HEK293 (cell line): Measurements from ENCODE around the gene PLK4.
A peak's percentile ranks its signal among the peaks of the same experiment; 100 is the strongest.

Experiments
- CTCF ChIA-PET: fragments of 350-600 bp; formaldehyde crosslinking; extraction: SDS; loops from one replicate; lab custom pipeline; 2021; ENCODE audit warnings: antibody characterized with exemption; lab: Yijun Ruan, JAX
- POLR2A ChIA-PET: fragments of 300-600 bp; formaldehyde crosslinking; extraction: SDS; loops from one replicate; lab custom pipeline; 2020; ENCODE audit warnings: antibody characterized with exemption, inconsistent platforms; lab: Yijun Ruan, JAX
- H3K27ac ChIP-seq: fragments of 200-500 bp; sonication (Bioruptor generic); 2 replicates; pipeline ENCODE4 v1.5.1; 2014; ENCODE audit warnings: low read depth, low read length, control low read depth, inconsistent platforms; ENCODE audit errors: extremely low read depth
- H3K36me3 ChIP-seq, 2 experiments: fragments of 200-500 bp in 1 of 2; sonication (Bioruptor generic) in 1 of 2; 1 replicate in 1 of 2; 2 replicates in 1 of 2; pipeline ENCODE4 v1.5.1; 2014 to 2017; ENCODE audit warnings: inconsistent platforms in 2 of 2, low read length in 2 of 2; ENCODE audit not compliant: control insufficient read depth in 2 of 2, insufficient read depth in 1 of 2
- H3K4me1 ChIP-seq: fragments of 200-500 bp; sonication (Bioruptor generic); 2 replicates; pipeline ENCODE4 v1.5.1; 2014; ENCODE audit warnings: mild to moderate bottlenecking, low read length, inconsistent platforms; ENCODE audit not compliant: control insufficient read depth, insufficient read depth
- H3K4me3 ChIP-seq: 2 replicates; pipeline ENCODE4 v1.5.1; 2011; ENCODE audit warnings: low read depth, mild to moderate bottlenecking, control low read depth, low read length, moderate library complexity
- H3K9me3 ChIP-seq: fragments of 200-500 bp; sonication (Bioruptor generic); 2 replicates; pipeline ENCODE4 v1.5.1; 2014; ENCODE audit warnings: low read depth, low read length, inconsistent platforms; ENCODE audit not compliant: control insufficient read depth, insufficient read depth
- FEZF1 ChIP-seq: fragments of 450-650 bp; formaldehyde crosslinking; IDR thresholded peaks from 2 replicates; pipeline ENCODE4 v1.5.1; 2016; ENCODE audit warnings: missing biosample characterization, missing genetic modification characterization
- GFI1B ChIP-seq: fragments of 450-650 bp; formaldehyde crosslinking; IDR thresholded peaks from 2 replicates; pipeline ENCODE4 v1.5.1; 2016; ENCODE audit warnings: missing biosample characterization, missing genetic modification characterization
- HOXC10 ChIP-seq: sonication (generic); formaldehyde crosslinking; IDR thresholded peaks from 2 replicates; pipeline ENCODE4 v1.8.1; 2023; ENCODE audit warnings: mild to moderate bottlenecking, missing genetic modification reagents
- KLF7 ChIP-seq: fragments of 450-650 bp; formaldehyde crosslinking; IDR thresholded peaks from 2 replicates; pipeline ENCODE4 v1.5.1; 2016; ENCODE audit warnings: missing biosample characterization, missing genetic modification characterization, borderline replicate concordance
- KLF9 ChIP-seq: fragments of 450-650 bp; formaldehyde crosslinking; IDR thresholded peaks from 2 replicates; pipeline ENCODE4 v1.5.1; 2016; ENCODE audit warnings: missing biosample characterization, missing genetic modification characterization, low read depth
- OSR2 ChIP-seq: fragments of 450-650 bp; formaldehyde crosslinking; IDR thresholded peaks from 2 replicates; pipeline ENCODE4 v1.5.1; 2016; ENCODE audit warnings: missing biosample characterization, missing genetic modification characterization
- PRDM1 ChIP-seq: fragments of 450-650 bp; formaldehyde crosslinking; IDR thresholded peaks from 2 replicates; pipeline ENCODE4; 2016; ENCODE audit warnings: missing biosample characterization, missing genetic modification characterization
- REPIN1 ChIP-seq: fragments of 450-650 bp; formaldehyde crosslinking; IDR thresholded peaks from 2 replicates; pipeline ENCODE4 v1.5.1; 2017; ENCODE audit warnings: missing biosample characterization, missing genetic modification characterization, low read depth
- ZBTB7A ChIP-seq: fragments of 450-650 bp; formaldehyde crosslinking; IDR thresholded peaks from 2 replicates; pipeline ENCODE4 v1.5.1; 2016; ENCODE audit warnings: low read depth, missing biosample characterization, missing genetic modification characterization
- ZFP3 ChIP-seq: fragments of 450-650 bp; formaldehyde crosslinking; IDR thresholded peaks from 2 replicates; pipeline ENCODE4 v1.5.1; 2016; ENCODE audit warnings: low read depth, missing biosample characterization, missing genetic modification characterization
- ZNF121 ChIP-seq: fragments of 450-650 bp; formaldehyde crosslinking; IDR thresholded peaks from 2 replicates; pipeline ENCODE4 v1.5.1; 2016; ENCODE audit warnings: missing biosample characterization, missing genetic modification characterization
- ZNF146 ChIP-seq: fragments of 450-650 bp; formaldehyde crosslinking; IDR thresholded peaks from 2 replicates; pipeline ENCODE4 v1.5.1; 2016; ENCODE audit warnings: missing biosample characterization, missing genetic modification characterization
- ZNF157 ChIP-seq: fragments of 450-650 bp; formaldehyde crosslinking; IDR thresholded peaks from 2 replicates; pipeline ENCODE4 v1.5.1; 2016; ENCODE audit warnings: missing biosample characterization, missing genetic modification characterization
- ZNF24 ChIP-seq: fragments of 450-650 bp; formaldehyde crosslinking; IDR thresholded peaks from 2 replicates; pipeline ENCODE4 v1.5.1; 2016; ENCODE audit warnings: missing biosample characterization, missing genetic modification characterization
- ZNF292 ChIP-seq: fragments of 450-650 bp; formaldehyde crosslinking; IDR thresholded peaks from 2 replicates; pipeline ENCODE4 v1.5.1; 2016; ENCODE audit warnings: low read depth, missing biosample characterization, missing genetic modification characterization, borderline replicate concordance
- ZNF354C ChIP-seq: fragments of 450-650 bp; formaldehyde crosslinking; IDR thresholded peaks from 2 replicates; pipeline ENCODE4 v1.5.1; 2016; ENCODE audit warnings: missing biosample characterization, missing genetic modification characterization, low read depth, borderline replicate concordance
- ZNF416 ChIP-seq: fragments of 450-650 bp; formaldehyde crosslinking; IDR thresholded peaks from 2 replicates; pipeline ENCODE4 v1.5.1; 2016; ENCODE audit warnings: missing biosample characterization, missing genetic modification characterization
- ZNF521 ChIP-seq: fragments of 450-650 bp; formaldehyde crosslinking; IDR thresholded peaks from 2 replicates; pipeline ENCODE4 v1.5.1; 2017; ENCODE audit warnings: missing biosample characterization, mild to moderate bottlenecking, missing genetic modification characterization
- ZNF555 ChIP-seq: fragments of 450-650 bp; formaldehyde crosslinking; conservative IDR thresholded peaks from 2 replicates; pipeline ENCODE4 v1.5.1; 2017; ENCODE audit warnings: missing biosample characterization, mild to moderate bottlenecking, missing genetic modification characterization, inconsistent platforms
- ZNF600 ChIP-seq: fragments of 450-650 bp; formaldehyde crosslinking; IDR thresholded peaks from 2 replicates; pipeline ENCODE4 v1.5.1; 2016; ENCODE audit warnings: missing biosample characterization, missing genetic modification characterization
- ZNF624 ChIP-seq: fragments of 450-650 bp; formaldehyde crosslinking; IDR thresholded peaks from 2 replicates; pipeline ENCODE4 v1.5.1; 2017; ENCODE audit warnings: missing biosample characterization, missing genetic modification characterization
- ZSCAN23 ChIP-seq: fragments of 450-650 bp; formaldehyde crosslinking; IDR thresholded peaks from 2 replicates; pipeline ENCODE4 v1.5.1; 2016; ENCODE audit warnings: missing biosample characterization, missing genetic modification characterization
- TF ChIP-seq, protein P1 (sequence below): fragments of 450-650 bp; formaldehyde crosslinking; conservative IDR thresholded peaks from 2 replicates; pipeline ENCODE4 v1.5.1; 2016; ENCODE audit warnings: low read depth, missing biosample characterization, missing genetic modification characterization

PLK4 gene

DNA sequence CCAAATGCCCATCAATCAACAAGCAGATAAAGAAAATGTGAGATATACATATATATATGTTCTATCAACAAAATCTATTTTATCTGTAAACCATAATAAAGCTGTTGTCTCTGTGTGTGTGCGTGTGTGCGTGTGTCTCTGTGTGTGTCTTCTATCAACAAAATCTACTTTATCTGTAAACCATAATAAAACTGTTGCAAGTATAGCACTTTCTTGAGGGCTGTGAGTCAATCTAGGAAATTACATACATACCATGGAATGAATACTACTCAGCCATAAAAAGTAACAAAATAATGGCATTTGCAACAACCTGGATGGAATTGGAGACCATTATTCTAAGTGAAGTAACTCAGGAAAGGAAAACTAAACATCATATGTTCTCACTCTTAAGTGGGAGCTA lies 12.5 kb upstream of the PLK4 start:
- Histone ChIP-seq H3K27ac (no peak overlapping the region), H3K9me3 (no peaks in the 10 kb centered on the region), H3K36me3 (no peaks in the 10 kb centered on the region)
- CTCF ChIA-PET: no interaction called here
- TF ChIP-seq ZBTB7A (tag by site-specific recombination): no peak
- peak; percentile 33; the same call in 1 of the 2 replicates for TF ChIP-seq ZNF146 (tag by site-specific recombination)
- TF ChIP-seq, all 188 proteins: peak for 1
- Histone ChIP-seq H3K4me1 (no peaks in the 10 kb centered on the region), H3K4me3 (no peak overlapping the region)
- POLR2A ChIA-PET: no interaction called here

DNA sequence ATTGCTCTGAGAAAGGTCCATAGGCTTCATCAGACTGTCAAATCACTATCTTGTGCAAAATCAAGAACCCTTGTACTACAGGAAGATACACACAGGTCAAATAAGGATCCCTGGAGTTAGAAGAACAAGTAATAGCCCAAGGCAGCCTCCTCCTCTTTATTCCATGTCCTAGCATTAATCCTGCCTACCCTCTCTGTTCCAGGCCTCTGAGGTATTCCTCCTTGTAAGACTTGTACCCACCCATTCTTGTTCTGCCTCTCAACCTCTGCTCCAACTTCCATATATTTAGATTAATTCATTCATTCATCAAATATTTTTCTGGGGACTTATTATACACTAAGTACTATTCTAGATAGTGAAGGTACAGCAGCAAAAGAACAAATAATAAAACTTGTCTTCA lies 10.4 kb upstream of the PLK4 start:
- Histone ChIP-seq H3K4me3 (no peak overlapping the region), H3K4me1 (no peaks in the 10 kb centered on the region)
- TF ChIP-seq OSR2: no peak
- no peak for TF ChIP-seq KLF7
- no peak for TF ChIP-seq ZNF292 (tag by site-specific recombination)
- TF ChIP-seq ZNF121 (tag by site-specific recombination): no peak
- TF ChIP-seq ZNF624: no peak
- no peak for TF ChIP-seq REPIN1 (tag by site-specific recombination)
- TF ChIP-seq, all 188 proteins: peak for 0
- H3K27ac ChIP-seq: no peak overlapping the region
- no peaks in the 10 kb centered on the region for H3K36me3 ChIP-seq
- ChIA-PET POLR2A (no interaction called here), CTCF (interaction anchor here (0.8 to 1.0 kb wide), 2 partner anchors 11 to 23 kb away, joined by 3 to 5 read pairs; partner anchors contain the start of gene PLK4)
- H3K9me3 ChIP-seq: no peaks in the 10 kb centered on the region

DNA sequence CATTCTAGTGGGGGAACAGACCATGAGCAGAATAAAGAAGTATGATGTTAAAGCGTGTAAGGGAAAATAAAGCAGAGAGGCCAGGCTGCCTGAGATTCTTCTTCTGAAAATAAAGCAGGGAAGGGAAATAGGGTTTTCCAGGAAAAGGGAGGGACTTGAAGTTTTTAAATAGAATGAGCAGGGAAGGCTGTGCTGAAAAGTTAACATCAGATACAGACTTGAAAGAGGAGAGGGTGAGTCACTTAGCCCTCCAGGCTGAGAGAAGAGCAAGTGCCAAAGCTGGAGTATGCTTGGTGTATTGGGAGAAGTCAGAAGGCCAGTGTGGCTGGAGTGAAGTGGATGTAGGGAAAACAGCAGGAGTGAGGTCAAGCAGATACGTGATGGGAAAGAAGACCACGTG lies 10.0 kb upstream of the PLK4 start:
- ChIA-PET CTCF (interaction anchor here (0.8 kb wide), 1 partner anchor 24 kb away, joined by 5 read pairs; no protein-coding TSS in a partner anchor), POLR2A (no interaction called here)
- TF ChIP-seq ZNF416 (no peak), ZNF600 (tag by site-specific recombination) (0 out of 2 replicates have a peak, but pooled peaks have one; percentile 33), ZNF157 (no peak), FEZF1 (tag by site-specific recombination) (peak; percentile 66), PRDM1 (tag by site-specific recombination) (peak; percentile 42)
- H3K4me3 ChIP-seq: no peak overlapping the region
- no peak overlapping the region for H3K27ac ChIP-seq
- H3K36me3 ChIP-seq: peaks cover 0 to under 1% of the 10 kb centered on the region in 2 experiments; a peak in 1 of 3 replicates
- no peaks in the 10 kb centered on the region for H3K9me3 ChIP-seq
- H3K4me1 ChIP-seq: no peaks in the 10 kb centered on the region

DNA sequence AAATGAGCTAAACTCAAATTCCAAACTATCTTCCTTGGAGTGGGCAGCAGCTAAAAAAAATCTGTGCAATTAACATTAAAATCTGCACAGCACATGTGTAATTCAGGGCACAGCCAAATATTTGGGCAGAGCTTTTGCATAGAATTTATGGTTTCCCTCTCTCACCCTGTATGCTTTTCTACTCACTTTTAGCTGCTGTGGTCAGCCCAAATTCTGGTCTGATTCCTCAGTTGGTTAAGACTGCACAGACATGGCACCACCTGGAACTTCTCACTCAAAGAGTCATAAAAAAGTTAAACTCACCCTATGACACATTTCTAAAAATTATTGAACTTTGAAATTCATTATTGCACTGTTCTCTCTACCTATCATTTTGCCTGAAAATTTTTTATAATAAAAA lies 4.9 kb upstream of the PLK4 start:
- no peaks in the 10 kb centered on the region; the same call in 1 of the 2 replicates for H3K4me1 ChIP-seq
- TF ChIP-seq, protein P1, sequence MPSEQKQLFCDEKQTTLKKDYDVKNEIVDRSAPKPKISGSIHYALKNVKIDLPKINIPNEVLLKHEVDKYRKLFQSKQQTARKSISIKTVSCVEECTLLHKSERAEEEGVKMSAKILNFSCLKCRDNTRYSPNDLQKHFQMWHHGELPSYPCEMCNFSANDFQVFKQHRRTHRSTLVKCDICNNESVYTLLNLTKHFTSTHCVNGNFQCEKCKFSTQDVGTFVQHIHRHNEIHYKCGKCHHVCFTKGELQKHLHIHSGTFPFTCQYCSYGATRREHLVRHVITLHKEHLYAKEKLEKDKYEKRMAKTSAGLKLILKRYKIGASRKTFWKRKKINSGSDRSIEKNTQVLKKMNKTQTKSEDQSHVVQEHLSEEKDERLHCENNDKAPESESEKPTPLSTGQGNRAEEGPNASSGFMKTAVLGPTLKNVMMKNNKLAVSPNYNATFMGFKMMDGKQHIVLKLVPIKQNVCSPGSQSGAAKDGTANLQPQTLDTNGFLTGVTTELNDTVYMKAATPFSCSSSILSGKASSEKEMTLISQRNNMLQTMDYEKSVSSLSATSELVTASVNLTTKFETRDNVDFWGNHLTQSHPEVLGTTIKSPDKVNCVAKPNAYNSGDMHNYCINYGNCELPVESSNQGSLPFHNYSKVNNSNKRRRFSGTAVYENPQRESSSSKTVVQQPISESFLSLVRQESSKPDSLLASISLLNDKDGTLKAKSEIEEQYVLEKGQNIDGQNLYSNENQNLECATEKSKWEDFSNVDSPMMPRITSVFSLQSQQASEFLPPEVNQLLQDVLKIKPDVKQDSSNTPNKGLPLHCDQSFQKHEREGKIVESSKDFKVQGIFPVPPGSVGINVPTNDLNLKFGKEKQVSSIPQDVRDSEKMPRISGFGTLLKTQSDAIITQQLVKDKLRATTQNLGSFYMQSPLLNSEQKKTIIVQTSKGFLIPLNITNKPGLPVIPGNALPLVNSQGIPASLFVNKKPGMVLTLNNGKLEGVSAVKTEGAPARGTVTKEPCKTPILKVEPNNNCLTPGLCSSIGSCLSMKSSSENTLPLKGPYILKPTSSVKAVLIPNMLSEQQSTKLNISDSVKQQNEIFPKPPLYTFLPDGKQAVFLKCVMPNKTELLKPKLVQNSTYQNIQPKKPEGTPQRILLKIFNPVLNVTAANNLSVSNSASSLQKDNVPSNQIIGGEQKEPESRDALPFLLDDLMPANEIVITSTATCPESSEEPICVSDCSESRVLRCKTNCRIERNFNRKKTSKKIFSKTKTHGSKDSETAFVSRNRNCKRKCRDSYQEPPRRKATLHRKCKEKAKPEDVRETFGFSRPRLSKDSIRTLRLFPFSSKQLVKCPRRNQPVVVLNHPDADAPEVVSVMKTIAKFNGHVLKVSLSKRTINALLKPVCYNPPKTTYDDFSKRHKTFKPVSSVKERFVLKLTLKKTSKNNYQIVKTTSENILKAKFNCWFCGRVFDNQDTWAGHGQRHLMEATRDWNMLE (tag by site-specific recombination): no peak
- TF ChIP-seq HOXC10 (CRISPR knock-in tag): no peak
- TF ChIP-seq ZNF24 (tag by site-specific recombination): no peak
- TF ChIP-seq KLF9: no peak
- TF ChIP-seq ZNF354C (tag by site-specific recombination): no peak
- no peak for TF ChIP-seq GFI1B (tag by site-specific recombination)
- TF ChIP-seq ZFP3 (tag by site-specific recombination): no peak
- no peak for TF ChIP-seq ZNF555
- no peak for TF ChIP-seq ZSCAN23 (tag by site-specific recombination)
- no peak for TF ChIP-seq ZNF521 (tag by site-specific recombination)
- POLR2A ChIA-PET: no interaction called here
- H3K4me3 ChIP-seq: no peak overlapping the region
- H3K36me3 ChIP-seq: peaks cover 0 to 2% of the 10 kb centered on the region in 2 experiments; a peak in 1 of 3 replicates
- CTCF ChIA-PET: no interaction called here
- H3K9me3 ChIP-seq: no peaks in the 10 kb centered on the region
- H3K27ac ChIP-seq: no peak overlapping the region
